ENCODE results near the gene CDKN2D. TPM values are rescaled to one million over a fixed set of nuclear protein-coding genes. Genes with fewer than 3 reads are reported as not detected.

CDKN2D gene
- total RNA-seq, 1 donor from 2014 or later: 12.0 TPM

DNA sequence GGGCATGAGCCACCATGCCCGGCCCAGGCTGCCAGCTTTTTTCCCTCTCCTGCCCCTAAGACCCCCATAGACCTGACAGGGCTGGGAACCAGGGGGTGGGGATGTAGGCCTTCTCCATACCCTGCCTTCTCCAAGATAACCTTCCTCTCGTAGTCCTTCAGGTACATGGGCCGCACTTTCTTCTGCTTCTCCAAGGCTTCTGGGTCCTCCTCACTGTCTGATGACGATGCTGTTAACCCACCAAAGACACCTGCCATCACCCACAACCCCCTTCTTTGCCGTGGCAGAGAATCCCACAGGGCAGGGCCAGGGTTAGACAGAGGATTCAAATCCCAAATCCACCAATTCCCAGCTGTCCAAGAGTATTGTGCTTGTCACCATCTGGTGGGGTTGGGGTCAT is 6.2 kb downstream of the CDKN2D start:
- peaks cover 5% of the 10 kb centered on the region for H3K36me3 Mint-ChIP-seq (ENCODE audit: low read depth)
- TF ChIP-seq, protein P1, sequence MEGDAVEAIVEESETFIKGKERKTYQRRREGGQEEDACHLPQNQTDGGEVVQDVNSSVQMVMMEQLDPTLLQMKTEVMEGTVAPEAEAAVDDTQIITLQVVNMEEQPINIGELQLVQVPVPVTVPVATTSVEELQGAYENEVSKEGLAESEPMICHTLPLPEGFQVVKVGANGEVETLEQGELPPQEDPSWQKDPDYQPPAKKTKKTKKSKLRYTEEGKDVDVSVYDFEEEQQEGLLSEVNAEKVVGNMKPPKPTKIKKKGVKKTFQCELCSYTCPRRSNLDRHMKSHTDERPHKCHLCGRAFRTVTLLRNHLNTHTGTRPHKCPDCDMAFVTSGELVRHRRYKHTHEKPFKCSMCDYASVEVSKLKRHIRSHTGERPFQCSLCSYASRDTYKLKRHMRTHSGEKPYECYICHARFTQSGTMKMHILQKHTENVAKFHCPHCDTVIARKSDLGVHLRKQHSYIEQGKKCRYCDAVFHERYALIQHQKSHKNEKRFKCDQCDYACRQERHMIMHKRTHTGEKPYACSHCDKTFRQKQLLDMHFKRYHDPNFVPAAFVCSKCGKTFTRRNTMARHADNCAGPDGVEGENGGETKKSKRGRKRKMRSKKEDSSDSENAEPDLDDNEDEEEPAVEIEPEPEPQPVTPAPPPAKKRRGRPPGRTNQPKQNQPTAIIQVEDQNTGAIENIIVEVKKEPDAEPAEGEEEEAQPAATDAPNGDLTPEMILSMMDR (IDR thresholded peaks at IDR 0.05): no peak
- H3K27ac Mint-ChIP-seq (ENCODE audit: unreplicated experiment): no peak overlapping the region
- H3K4me3 Mint-ChIP-seq (ENCODE audit: unreplicated experiment): no peak overlapping the region
- no peaks in the 10 kb centered on the region for H3K27me3 Mint-ChIP-seq (ENCODE audit: low read depth)
- H3K9me3 Mint-ChIP-seq (ENCODE audit: low read depth): no peaks in the 10 kb centered on the region
- DNase-seq (ENCODE audit: low spot score): no peak
- peaks cover 25% of the 10 kb centered on the region for H3K4me1 Mint-ChIP-seq (ENCODE audit: low read depth)

DNA sequence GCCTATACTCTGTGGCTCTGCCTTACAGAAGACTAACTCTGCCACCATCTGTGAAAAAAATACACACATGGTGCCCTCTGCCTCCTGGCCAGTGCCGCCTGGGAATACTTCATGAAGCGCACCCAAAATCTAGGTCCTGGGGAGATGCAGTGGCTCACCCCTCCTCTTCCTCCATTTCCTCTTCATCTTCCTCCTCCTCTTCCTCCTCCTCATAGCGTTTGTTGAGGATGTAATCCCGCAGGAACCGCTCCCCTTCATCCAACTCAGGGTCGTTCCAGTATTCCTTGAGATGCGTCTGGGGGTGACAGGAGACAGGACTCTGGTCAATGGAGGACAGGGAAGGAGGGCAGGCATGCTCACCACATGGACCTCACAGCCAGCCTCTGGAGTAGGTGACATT is 8.6 kb downstream of the CDKN2D start:
- Mint-ChIP-seq H3K4me3 (ENCODE audit: unreplicated experiment) (no peak overlapping the region), H3K4me1 (ENCODE audit: low read depth) (peaks cover 8% of the 10 kb centered on the region), H3K27ac (ENCODE audit: unreplicated experiment) (no peak overlapping the region), H3K9me3 (ENCODE audit: low read depth) (no peaks in the 10 kb centered on the region), H3K36me3 (ENCODE audit: low read depth) (peaks cover 5% of the 10 kb centered on the region), H3K27me3 (ENCODE audit: low read depth) (no peaks in the 10 kb centered on the region)
- no peak for DNase-seq (ENCODE audit: low spot score)
- TF ChIP-seq, protein P1 (IDR thresholded peaks at IDR 0.05): no peak

DNA sequence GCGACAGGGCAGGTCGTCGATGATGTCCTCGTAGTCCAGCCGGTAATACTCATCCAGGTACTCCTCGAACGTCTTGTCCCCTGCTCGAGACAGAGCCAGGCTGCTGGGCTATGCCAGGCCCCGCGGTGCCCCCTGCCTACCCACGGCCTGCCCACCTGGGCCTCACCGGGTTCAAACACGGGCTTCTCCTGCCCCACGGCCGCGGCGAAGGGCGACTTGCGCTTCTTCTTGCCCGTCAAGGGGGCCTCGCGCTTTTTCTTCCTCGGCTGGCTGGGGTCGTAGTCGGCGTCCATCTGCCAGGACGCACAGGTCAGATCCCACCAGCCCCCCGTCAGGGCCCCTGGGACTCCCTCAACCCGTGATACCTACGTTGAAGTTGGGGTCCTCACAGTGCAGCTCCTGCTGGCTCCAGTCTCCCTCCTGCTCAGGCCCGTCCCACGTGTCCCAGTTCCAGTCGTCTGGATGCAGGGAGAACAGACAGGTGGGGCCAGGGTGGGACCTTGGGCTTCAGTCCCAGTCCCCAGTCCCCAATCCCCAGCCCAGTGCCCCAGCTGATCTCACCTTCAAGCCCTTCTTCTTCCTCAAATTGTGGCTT is 11.1 kb downstream of the CDKN2D start:
- Mint-ChIP-seq H3K36me3 (ENCODE audit: low read depth) (peaks cover 10% of the 10 kb centered on the region), H3K9me3 (ENCODE audit: low read depth) (no peaks in the 10 kb centered on the region), H3K4me3 (ENCODE audit: unreplicated experiment) (no peak overlapping the region), H3K27me3 (ENCODE audit: low read depth) (no peaks in the 10 kb centered on the region), H3K27ac (ENCODE audit: unreplicated experiment) (no peak overlapping the region), H3K4me1 (ENCODE audit: low read depth) (no peaks in the 10 kb centered on the region)
- TF ChIP-seq, protein P1 (IDR thresholded peaks at IDR 0.05): no peak
- DNase-seq (ENCODE audit: low spot score): peak; percentile 93

DNA sequence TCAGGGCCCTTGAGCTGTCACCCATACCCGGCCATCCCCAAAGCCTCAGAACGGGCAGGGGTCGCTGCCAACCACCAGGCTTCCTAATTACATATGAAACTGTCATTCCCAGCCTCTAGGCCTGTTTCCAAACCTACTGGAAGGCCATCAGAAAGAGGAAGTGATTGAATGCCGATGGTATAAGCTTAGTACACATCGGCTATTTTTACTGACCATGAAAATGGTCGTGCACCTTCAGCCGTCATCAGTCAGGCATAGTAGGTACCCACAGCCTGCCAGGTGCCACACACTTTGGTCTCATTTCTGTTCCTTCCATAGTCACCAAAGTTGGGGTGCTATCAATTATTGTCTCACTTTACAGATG is 13.2 kb downstream of the CDKN2D start:
- peak overlapping the region; percentile 54 for H3K27ac Mint-ChIP-seq (ENCODE audit: unreplicated experiment)
- DNase-seq (ENCODE audit: low spot score): no peak
- H3K9me3 Mint-ChIP-seq (ENCODE audit: low read depth): no peaks in the 10 kb centered on the region
- H3K36me3 Mint-ChIP-seq (ENCODE audit: low read depth): peaks cover 17% of the 10 kb centered on the region
- no peak overlapping the region for H3K4me3 Mint-ChIP-seq (ENCODE audit: unreplicated experiment)
- no peaks in the 10 kb centered on the region for H3K27me3 Mint-ChIP-seq (ENCODE audit: low read depth)
- no peaks in the 10 kb centered on the region for H3K4me1 Mint-ChIP-seq (ENCODE audit: low read depth)
- TF ChIP-seq, protein P1 (IDR thresholded peaks at IDR 0.05): no peak

DNA sequence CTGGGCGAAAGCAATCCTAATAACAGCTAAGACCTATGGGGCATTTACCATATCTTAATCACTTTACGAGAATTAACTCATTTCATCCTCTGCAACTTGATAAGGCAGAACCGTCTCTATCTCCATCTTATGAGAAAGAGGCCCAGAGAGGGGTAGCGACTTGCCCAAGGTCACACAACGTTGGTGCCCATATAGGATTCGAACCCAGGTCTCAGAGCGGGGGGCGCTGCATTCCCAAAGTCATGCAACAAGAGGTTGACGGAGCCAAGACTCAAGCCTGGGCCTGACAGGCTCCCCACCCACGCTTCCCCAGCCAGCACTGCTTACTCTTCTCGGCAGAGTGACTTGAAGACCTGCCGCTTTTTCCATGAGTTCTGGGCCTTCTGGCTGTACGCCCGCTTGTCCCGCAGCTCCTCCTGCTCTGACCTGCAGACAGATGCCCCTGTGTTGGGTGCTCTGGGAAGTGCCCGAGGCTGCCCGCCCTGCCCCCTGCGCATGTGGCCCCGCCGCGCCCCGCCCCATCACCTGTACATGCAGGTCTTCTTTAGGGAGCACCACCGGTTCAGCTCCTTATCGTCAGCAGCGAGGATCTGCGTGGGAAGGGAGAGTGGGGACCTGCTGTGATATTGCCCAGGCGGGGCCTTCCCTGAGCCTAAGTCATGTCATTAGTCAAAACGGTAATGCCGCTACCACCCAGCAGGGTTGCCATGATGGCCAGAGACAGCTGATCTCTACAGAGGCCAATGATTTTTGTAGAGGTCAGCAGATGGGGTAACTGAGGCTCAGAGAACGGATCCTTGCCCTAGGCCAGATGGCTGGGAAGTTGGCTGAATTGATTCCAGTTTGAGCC is 13.8 kb downstream of the CDKN2D start:
- Mint-ChIP-seq H3K36me3 (ENCODE audit: low read depth) (peaks cover 21% of the 10 kb centered on the region), H3K27me3 (ENCODE audit: low read depth) (no peaks in the 10 kb centered on the region), H3K4me1 (ENCODE audit: low read depth) (no peaks in the 10 kb centered on the region), H3K4me3 (ENCODE audit: unreplicated experiment) (no peak overlapping the region), H3K9me3 (ENCODE audit: low read depth) (no peaks in the 10 kb centered on the region), H3K27ac (ENCODE audit: unreplicated experiment) (no peak overlapping the region)
- TF ChIP-seq, protein P1 (IDR thresholded peaks at IDR 0.05): peak; percentile 14
- no peak for DNase-seq (ENCODE audit: low spot score)
